NCI-H524 (cell line): Measurements from ENCODE around the gene ARRDC3.
"Not testable (repeated sequence)": the region's sequence is repeated elsewhere in the genome, so short reads cannot be mapped to it uniquely, and the experiment has no call there.

Experiments used
- DNase-seq, 2 experiments: peaks; one replicate each; lab custom pipeline; 2025; lab: John Stamatoyannopoulos, UW

ARRDC3 gene

GRCh38 chr5:91383027-91383955, at the start of gene ARRDC3:
TSS of gene ARRDC3 (minus strand) at chr5:91383317. CDS start at chr5:91383092, 225 bp downstream.
- DNase-seq: peak; percentile 91 to 97

GRCh38 chr5:91430949-91431348, 47.8 kb upstream of the ARRDC3 start:
- DNase-seq: no peak

- no peak for DNase-seq
Observed at GRCh38 chr5:91424638-91425436, 41.7 kb upstream of the ARRDC3 start.

- no peak for DNase-seq
Observed at GRCh38 chr5:91423871-91424270, 40.8 kb upstream of the ARRDC3 start.

- DNase-seq: no peak
Observed at GRCh38 chr5:91420879-91421278, 37.8 kb upstream of the ARRDC3 start.

- peak; percentile 5 to 64 for DNase-seq
Observed at GRCh38 chr5:91419571-91420537, 36.7 kb upstream of the ARRDC3 start.

GRCh38 chr5:91419136-91419535, 36.0 kb upstream of the ARRDC3 start:
- DNase-seq: no peak

- no peak for DNase-seq
Observed at GRCh38 chr5:91418158-91418557, 35.0 kb upstream of the ARRDC3 start.

GRCh38 chr5:91417219-91417618, 34.1 kb upstream of the ARRDC3 start:
- DNase-seq: no peak

GRCh38 chr5:91416491-91416890, 33.4 kb upstream of the ARRDC3 start:
- DNase-seq: no peak

GRCh38 chr5:91409304-91409703, 26.2 kb upstream of the ARRDC3 start:
- no peak for DNase-seq

- no peak for DNase-seq
Observed at GRCh38 chr5:91408710-91409109, 25.6 kb upstream of the ARRDC3 start.

GRCh38 chr5:91407204-91407603, 24.1 kb upstream of the ARRDC3 start:
- no peak for DNase-seq

- no peak for DNase-seq
Observed at GRCh38 chr5:91403438-91403837, 20.3 kb upstream of the ARRDC3 start.

GRCh38 chr5:91401175-91401574, 18.1 kb upstream of the ARRDC3 start:
- DNase-seq: no peak

GRCh38 chr5:91397791-91398190, 14.7 kb upstream of the ARRDC3 start:
- no peak for DNase-seq

GRCh38 chr5:91390268-91390667, 7.2 kb upstream of the ARRDC3 start:
- no peak for DNase-seq

GRCh38 chr5:91389555-91389954, 6.4 kb upstream of the ARRDC3 start:
- DNase-seq: not testable (repeated sequence)

- DNase-seq: no peak
Observed at GRCh38 chr5:91388362-91388761, 5.2 kb upstream of the ARRDC3 start.

- DNase-seq: peak; percentile 71 to 90
Observed at GRCh38 chr5:91386120-91386519, 3.0 kb upstream of the ARRDC3 start.

GRCh38 chr5:91385596-91385995, 2.5 kb upstream of the ARRDC3 start:
- not testable (repeated sequence) for DNase-seq
